HG03521 (cell line): Measurements from ENCODE around the gene TERT.
"Not testable (repeated sequence)": the region's sequence is repeated elsewhere in the genome, so short reads cannot be mapped to it uniquely, and the experiment has no call there.

Experiments used
- ATAC-seq: cut with Tn5 transposase; IDR thresholded peaks from one replicate; pipeline ENCODE4 v1.9.1; 2021; ENCODE audit warnings: mild to moderate bottlenecking, moderate library complexity; ENCODE audit not compliant: unreplicated experiment

Gene TERT

GRCh38 chr5:1331861-1332405, 37.1 kb upstream of the TERT start:
- no peak for ATAC-seq

DNA sequence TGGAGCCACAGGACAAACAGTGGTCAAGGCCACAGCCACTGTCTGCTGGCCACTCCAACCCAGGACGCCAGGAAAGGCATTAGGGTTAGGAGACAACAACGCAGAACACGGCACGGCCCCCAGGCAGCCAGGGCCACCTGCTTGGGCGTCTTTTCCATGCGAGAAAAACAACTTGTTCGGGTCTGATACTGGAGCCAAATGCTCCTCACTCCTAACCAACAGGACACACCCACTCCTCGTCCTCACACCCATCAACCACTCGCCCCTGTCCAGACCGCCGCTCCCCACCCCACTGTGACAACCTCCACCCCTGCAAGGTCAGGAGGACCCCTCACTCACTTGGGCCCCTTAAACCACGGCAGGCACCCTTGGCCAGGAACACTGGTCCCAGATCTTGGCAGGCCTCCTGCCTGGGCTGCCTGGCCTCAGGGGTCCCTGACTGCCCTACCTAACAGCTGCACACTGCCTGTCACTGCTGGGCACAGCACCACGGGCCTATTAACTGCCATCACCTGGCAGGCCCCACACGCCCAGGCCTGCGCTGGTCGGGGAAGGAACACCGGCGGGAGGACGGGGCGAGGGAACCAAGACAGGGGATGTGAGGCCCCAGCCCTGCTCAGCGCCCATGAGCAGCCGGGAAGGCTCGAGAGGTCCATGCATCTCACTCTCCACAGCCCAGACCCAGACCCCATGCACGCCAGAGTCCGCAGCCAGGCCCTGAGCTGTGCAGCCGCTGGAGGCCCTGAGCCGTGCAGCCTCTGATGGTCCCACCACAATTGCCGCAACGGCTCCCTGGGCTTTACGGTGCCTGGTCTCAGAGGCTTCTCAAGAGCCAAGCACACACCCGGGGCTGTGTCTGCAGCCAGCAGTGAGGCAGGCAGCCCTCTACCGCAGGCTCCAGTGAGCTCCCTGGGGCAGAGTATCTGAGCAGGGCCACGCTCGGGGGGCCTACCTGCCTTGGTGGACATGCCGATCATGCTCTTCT, 36.3 kb upstream of the TERT start:
- no peak for ATAC-seq

- no peak for ATAC-seq
These were observed 35.4 kb upstream of the TERT start for GRCh38 chr5:1330146-1330846.

- no peak for ATAC-seq
These were observed 34.3 kb upstream of the TERT start for GRCh38 chr5:1329111-1329579.

GRCh38 chr5:1328237-1329110, 33.6 kb upstream of the TERT start:
- ATAC-seq = not testable (repeated sequence)

GRCh38 chr5:1326901-1327756, 32.3 kb upstream of the TERT start:
- not testable (repeated sequence) for ATAC-seq

GRCh38 chr5:1326532-1326875, 31.6 kb upstream of the TERT start:
- ATAC-seq = not testable (repeated sequence)

DNA sequence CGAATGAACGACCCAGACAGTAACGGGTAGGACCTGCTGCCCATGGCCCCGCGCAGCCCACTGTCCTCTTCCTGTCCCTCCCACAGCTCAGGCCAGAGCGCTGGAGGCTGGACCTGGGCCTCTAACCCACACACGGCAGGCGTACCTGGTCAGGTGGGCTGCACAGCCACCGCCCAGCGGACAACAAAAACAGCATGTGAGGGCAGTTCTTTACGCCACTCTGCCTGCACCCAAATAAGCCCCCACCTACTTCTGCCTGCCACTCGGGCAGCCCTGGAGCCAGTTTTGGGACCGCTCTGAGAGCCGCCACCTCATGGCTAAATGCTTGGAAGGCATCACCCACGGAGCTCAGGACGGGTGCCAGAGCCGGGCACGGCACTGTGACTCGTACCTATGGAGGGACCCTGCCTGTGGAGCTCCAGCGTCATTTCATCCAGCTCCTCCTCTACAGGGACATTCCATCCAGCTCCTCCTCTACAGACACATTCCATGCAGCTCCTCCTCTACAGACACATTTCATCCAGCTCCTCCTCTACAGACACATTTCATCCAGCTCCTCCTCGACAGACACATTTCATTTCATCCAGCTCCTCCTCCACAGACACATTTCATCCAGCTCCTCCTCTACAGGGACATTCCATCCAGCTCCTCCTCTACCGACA, 31.1 kb upstream of the TERT start:
- no peak for ATAC-seq

- no peak for ATAC-seq
These were observed 30.4 kb upstream of the TERT start for GRCh38 chr5:1325191-1325741.

DNA sequence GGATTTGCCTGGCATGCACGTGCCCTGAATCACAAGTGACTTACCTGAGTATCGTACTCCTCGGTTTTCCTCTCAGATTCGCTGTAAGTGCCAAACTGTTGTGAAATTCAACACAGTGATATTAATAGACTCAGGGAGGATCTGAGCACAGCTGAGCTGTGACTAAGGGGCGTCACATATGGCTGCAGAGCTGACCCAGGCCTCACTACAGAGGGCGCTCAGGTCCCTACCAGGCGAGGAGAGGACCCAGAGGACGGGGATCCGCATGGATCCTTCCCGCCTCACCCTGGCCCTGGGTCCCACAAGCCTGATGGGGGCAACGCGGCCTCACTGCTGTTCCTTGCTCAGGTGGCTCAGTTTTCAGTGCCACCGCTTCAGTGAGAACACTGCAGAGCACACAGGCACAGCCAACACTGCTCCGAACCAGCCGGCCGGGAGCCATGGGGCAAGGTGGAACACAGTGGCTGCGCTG, 29.9 kb upstream of the TERT start:
- no peak for ATAC-seq

DNA sequence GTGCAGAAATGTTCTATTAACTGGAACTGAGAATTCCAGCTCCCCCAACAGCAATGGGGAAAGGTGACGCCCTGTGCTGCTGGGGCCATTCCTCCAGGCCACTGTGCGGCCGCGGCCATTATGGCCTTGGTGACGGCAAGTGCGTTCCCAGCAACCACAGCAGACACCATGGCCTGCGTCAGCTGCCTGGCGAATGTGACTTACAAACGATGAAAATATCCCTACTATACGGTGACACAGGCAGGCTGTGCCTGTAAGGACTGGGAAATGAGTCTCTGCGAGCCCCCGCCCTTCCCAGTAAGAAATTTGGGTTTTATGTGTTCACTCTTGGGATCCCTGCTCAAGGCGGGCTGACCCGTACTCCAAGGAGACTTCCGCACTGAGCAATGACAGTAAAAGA, 29.4 kb upstream of the TERT start:
- ATAC-seq = no peak

DNA sequence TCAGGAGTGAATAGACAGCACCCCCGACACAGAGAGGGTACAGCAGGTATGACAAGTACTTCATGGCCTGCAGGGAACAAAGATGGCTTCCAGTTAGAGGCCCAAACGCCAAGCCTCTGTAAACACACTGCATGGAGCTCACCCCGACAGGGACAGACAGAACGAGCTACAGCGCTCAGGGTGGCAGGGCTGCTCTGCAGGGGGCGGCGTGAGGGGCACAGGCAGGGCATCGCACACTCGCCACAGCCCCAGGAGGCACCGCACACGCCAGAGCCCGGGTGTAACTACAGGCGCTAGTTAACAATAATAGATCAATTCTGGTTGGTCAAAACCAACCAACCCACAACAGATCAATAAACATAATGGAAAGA, 28.9 kb upstream of the TERT start:
- no peak for ATAC-seq

DNA sequence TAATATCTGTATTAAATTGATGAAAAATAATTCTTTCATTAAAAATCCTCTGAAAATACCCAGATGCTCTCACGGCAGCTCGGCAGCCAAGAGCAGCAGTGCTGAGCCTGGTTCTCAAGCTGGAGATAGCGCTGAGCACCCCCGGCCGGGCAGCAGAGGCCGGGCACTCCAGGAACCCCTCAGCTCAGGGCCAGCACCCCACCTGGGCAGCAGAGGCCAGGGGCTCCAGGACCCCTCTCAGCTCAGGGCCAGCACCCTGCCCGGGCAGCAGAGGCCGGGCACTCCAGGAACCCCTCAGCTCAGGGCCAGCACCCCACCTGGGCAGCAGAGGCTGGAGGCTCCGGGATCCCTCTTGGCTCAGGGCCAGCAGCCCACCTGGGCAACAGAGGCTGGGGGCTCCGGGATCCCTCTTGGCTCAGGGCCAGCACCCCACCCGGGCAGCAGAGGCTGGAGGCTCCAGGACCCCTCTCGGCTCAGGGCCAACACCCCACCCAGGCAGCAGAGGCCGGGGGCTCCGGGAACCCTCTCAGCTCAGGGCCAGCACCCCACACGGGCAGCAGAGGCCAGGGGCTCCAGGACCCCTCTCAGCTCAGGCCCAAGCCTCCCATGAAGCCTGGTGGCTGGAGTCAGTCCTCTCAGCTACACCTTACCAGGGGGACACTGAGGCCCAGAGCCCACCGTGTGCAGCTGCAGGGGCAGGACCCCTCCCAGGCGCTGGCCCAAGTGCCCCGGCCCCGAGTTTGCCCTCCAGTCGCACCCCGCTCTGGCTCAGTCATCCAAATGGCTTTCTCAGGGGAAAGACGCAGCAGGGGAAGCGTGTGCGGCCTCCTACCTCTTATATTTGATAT, 28.3 kb upstream of the TERT start:
- ATAC-seq = no peak

- ATAC-seq = no peak
These were observed 27.4 kb upstream of the TERT start for GRCh38 chr5:1322036-1322900.

DNA sequence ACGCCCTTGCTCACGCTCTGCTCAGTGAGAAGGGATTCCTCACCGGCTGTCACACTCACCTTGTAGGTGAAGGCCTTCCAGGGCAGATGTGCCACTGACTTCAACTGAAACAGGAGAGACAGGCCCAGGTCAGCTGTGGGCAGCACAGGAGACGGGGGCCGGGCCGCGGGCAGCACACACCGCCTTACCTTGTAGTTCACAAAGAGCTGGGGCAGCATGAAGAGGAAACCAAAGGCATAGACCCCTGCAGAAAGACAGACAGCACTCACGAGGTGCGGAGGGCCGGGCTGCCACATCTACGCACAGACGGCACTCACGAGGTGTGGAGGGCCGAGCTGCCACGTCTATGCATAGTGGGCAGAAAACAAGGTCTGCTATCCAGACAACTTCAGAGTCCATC, 26.7 kb upstream of the TERT start:
- ATAC-seq = no peak

GRCh38 chr5:1320436-1321344, 25.8 kb upstream of the TERT start:
- no peak for ATAC-seq
